HepG2 (cell line): ENCODE data around the gene DCC. TPM values are rescaled to one million over a fixed set of nuclear protein-coding genes. Genes with fewer than 3 reads are reported as not detected.

Experiments
- ATAC-seq: fragments of 200-7000 bp; cut with Tn5 transposase; 3 replicates; pipeline ENCODE4 v1.9.1; 2020; ENCODE audit warnings: mild to moderate bottlenecking, moderate library complexity
- BruUV-seq: library from RNA; stranded (reverse); fragments of 400-500 nt; replicated peaks from 2 replicates; lab custom pipeline; 2021; lab: Mats Ljungman, UMichigan
- CTCF ChIA-PET: fragments of 300-600 bp; formaldehyde crosslinking; extraction: SDS; loops from one replicate; lab custom pipeline; 2021; ENCODE audit warnings: low total read pairs, inconsistent platforms, low intra/inter-chr PET ratio; lab: Yijun Ruan, JAX
- POLR2A ChIA-PET: fragments of 350-600 bp; sonication (Branson Sonifier 250); formaldehyde crosslinking; loops from one replicate; lab custom pipeline; 2020; ENCODE audit warnings: antibody characterized with exemption, inconsistent platforms; lab: Yijun Ruan, JAX
- DNase-seq: peaks from one replicate; pipeline ENCODE4 v3.0.0-alpha.2; 2015; ENCODE audit warnings: low spot score
- FAIRE-seq: peaks from 3 replicates; lab custom pipeline; 2011; peaks lifted over from hg19 to GRCh38; lab: Jason Lieb, UNC
- H2AFZ ChIP-seq: one replicate; pipeline ENCODE4 v1.6.1; 2011; ENCODE audit warnings: low read length, inconsistent platforms
- H3K27ac ChIP-seq: fragments of 300-600 bp; 3 replicates; pipeline ENCODE4 v1.8.0; 2011; ENCODE audit warnings: mixed run types, mild to moderate bottlenecking, mixed read lengths, low read length, inconsistent platforms; ENCODE audit not compliant: insufficient read depth; ENCODE audit errors: extremely low read length
- H3K27me3 ChIP-seq, 2 experiments: fragments of 200-600 bp in 1 of 2; 2 replicates in 1 of 2; 3 replicates in 1 of 2; pipeline versions ENCODE4 v1.6.0 to v1.8.0; 2011; ENCODE audit warnings: low read length in 2 of 2, mild to moderate bottlenecking in 2 of 2, moderate library complexity in 2 of 2, inconsistent platforms in 1 of 2; ENCODE audit not compliant: insufficient read depth in 2 of 2, control insufficient read depth in 1 of 2
- H3K36me3 ChIP-seq, 2 experiments: fragments of 200-600 bp in 1 of 2; replicated peaks in 1 of 2; 2 replicates in 1 of 2; 3 replicates in 1 of 2; pipeline versions ENCODE4 v1.5.1 to v1.8.0; 2011; ENCODE audit warnings: low read length in 2 of 2, inconsistent platforms in 1 of 2; ENCODE audit not compliant: insufficient read depth in 2 of 2, control insufficient read depth in 1 of 2
- H3K4me1 ChIP-seq: 2 replicates; pipeline ENCODE4 v1.5.1; 2012; ENCODE audit warnings: low read length, inconsistent platforms; ENCODE audit not compliant: insufficient read depth
- H3K4me2 ChIP-seq: 2 replicates; pipeline ENCODE4 v1.6.0; 2011; ENCODE audit warnings: low read depth, low read length, inconsistent platforms
- H3K4me3 ChIP-seq, 3 experiments: fragments of 200-600 bp in 1 of 3; sonication (generic), shearing (Covaris generic) in 1 of 3; replicated peaks in 1 of 3; 2 replicates each; pipeline ENCODE4 v1.5.1; 2011 to 2016; ENCODE audit warnings: low read length in 3 of 3, inconsistent platforms in 2 of 3, low read depth in 2 of 3, mild to moderate bottlenecking in 2 of 3, control low read depth in 1 of 3, mixed read lengths in 1 of 3; ENCODE audit not compliant: insufficient read depth in 1 of 3
- H3K79me2 ChIP-seq: one replicate; pipeline ENCODE4 v1.6.1; 2011; ENCODE audit warnings: low read length, inconsistent platforms; ENCODE audit not compliant: insufficient read depth
- H3K9ac ChIP-seq: 2 replicates; pipeline ENCODE4 v1.6.0; 2011; ENCODE audit warnings: mild to moderate bottlenecking, low read depth, low read length, inconsistent platforms; ENCODE audit not compliant: insufficient read depth
- H3K9me3 ChIP-seq: 2 replicates; pipeline ENCODE4 v1.5.1; 2012; ENCODE audit warnings: mild to moderate bottlenecking, low read length
- H4K20me1 ChIP-seq: 2 replicates; pipeline ENCODE4 v1.6.0; 2011; ENCODE audit warnings: inconsistent platforms, mild to moderate bottlenecking, low read length, moderate library complexity; ENCODE audit not compliant: insufficient read depth
- CSRNP1 ChIP-seq: sonication (generic); formaldehyde crosslinking; IDR thresholded peaks from 2 replicates; pipeline ENCODE4 v1.8.1; 2023; ENCODE audit warnings: mild to moderate bottlenecking, missing genetic modification reagents
- ELF1 ChIP-seq: sonication (generic); formaldehyde crosslinking; IDR thresholded peaks from 2 replicates; pipeline ENCODE4 v1.4.0; 2020; ENCODE audit warnings: missing genetic modification reagents
- FOXK2 ChIP-seq: fragments of 450-650 bp; IDR thresholded peaks from 2 replicates; pipeline ENCODE4 v1.6.1; 2016
- HOMEZ ChIP-seq: IDR thresholded peaks from 2 replicates; pipeline ENCODE4 v1.6.1; 2016; ENCODE audit warnings: low read depth
- MIXL1 ChIP-seq: IDR thresholded peaks from 2 replicates; pipeline ENCODE4 v1.6.1; 2016
- MTA1 ChIP-seq: sonication (generic); formaldehyde crosslinking; IDR thresholded peaks from 2 replicates; pipeline ENCODE4 v1.4.0; 2020; ENCODE audit warnings: missing genetic modification reagents, mild to moderate bottlenecking, borderline replicate concordance
- ZNF10 ChIP-seq: sonication (generic); formaldehyde crosslinking; IDR thresholded peaks from 2 replicates; pipeline ENCODE4 v1.4.0; 2020; ENCODE audit warnings: mild to moderate bottlenecking, low read depth, missing genetic modification reagents, borderline replicate concordance
- ZNF235 ChIP-seq: sonication (generic); formaldehyde crosslinking; IDR thresholded peaks from 2 replicates; pipeline ENCODE4 v1.8.1; 2023; ENCODE audit warnings: mild to moderate bottlenecking, missing genetic modification reagents, borderline replicate concordance
- ZNF326 ChIP-seq: sonication (generic); formaldehyde crosslinking; IDR thresholded peaks from 2 replicates; pipeline ENCODE4 v1.4.0; 2020; ENCODE audit warnings: missing genetic modification reagents, borderline replicate concordance
- ZNF713 ChIP-seq: sonication (generic); formaldehyde crosslinking; IDR thresholded peaks from 2 replicates; pipeline ENCODE4 v1.4.0; 2020; ENCODE audit warnings: mild to moderate bottlenecking, missing genetic modification reagents
- ZNF841 ChIP-seq: sonication (generic); formaldehyde crosslinking; IDR thresholded peaks from 2 replicates; pipeline ENCODE4 v1.8.1; 2023; ENCODE audit warnings: missing genetic modification reagents, borderline replicate concordance
- in situ Hi-C: cut with HindIII; loops from 2 replicates; pipeline ENCODE4 v1.10.0; 2017; ENCODE audit warnings: low pct_unique_long_range_greater_than_20kb; ENCODE audit not compliant: extremely low pct_ligation_motif_present
- intact Hi-C: fragments of 100-400 bp; cut with micrococcal nuclease; formaldehyde crosslinking; loops from one replicate; pipeline ENCODE4 v1.10.0; 2022; ENCODE audit not compliant: unreplicated experiment
- polyA plus RNA-seq, 8 experiments: library from polyadenylated mRNA; depleted of rRNA in 3 of 8; stranded (reverse) in 7 of 8; unstranded in 1 of 8; fragments of >200 nt; fragmentation: Illumina TruSeq in 4 of 8; extraction: Trizol in 4 of 8; gene quantifications; 2 replicates each; pipeline versions ENCODE4 v1.2.1 to v1.2.3, GENCODE V29; 2011 to 2016; ENCODE audit warnings: low read depth in 4 of 8, missing spikeins in 1 of 8, mixed read lengths in 1 of 8; ENCODE audit not compliant: insufficient read depth in 1 of 8
- total RNA-seq, 5 experiments: library from RNA; depleted of rRNA; stranded (reverse); fragments of >200 nt; fragmentation: Illumina TruSeq; extraction: Trizol; gene quantifications; 2 replicates each; pipeline ENCODE4 v1.2.3, GENCODE V29; 2016; ENCODE audit warnings: low read depth in 1 of 5
- TF ChIP-seq, protein P1 (sequence below): IDR thresholded peaks from 2 replicates; pipeline ENCODE4 v1.6.1; 2016; ENCODE audit warnings: missing compliant biosample characterization, missing genetic modification reagents, borderline replicate concordance

Gene DCC
- total and polyA plus RNA-seq, 2 of the 13 experiments (the other 11 are each of a cell fraction or from before 2014, with no cell fraction given), result not detected

DNA sequence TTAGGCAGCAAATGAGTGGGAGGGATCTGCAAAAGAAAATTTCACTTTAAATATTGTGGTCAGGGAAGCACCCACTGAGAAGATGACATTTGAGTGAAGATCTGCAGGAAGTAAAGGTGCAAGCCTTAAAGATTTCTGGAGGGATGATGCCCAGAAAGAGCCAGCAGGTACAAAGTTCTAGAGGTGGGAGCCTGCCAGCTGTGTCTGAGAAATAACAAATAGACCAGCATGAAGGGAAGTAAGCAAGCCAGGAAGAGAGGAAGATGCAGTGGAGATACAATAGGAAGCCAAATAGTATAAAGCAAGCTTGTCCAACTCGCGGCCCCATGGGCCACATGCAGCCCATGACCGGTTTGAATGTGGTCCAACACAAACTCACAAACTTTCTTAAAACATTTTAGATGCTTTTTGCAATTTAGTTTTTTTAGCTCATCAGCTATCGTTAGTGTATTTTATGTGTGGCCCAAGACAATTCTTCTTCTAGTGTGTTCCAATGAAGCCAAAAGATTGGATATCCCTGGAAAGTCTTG, 489.9 kb downstream of the DCC start (continued):
- TF ChIP-seq ZNF235 (CRISPR knock-in tag) (no peak), MIXL1 (CRISPR knock-in tag) (no peak), FOXK2 (no peak)

GRCh38 chr18:52844323-52844722, 504.3 kb downstream of the DCC start:
- H3K4me2 ChIP-seq, result no peak overlapping the region
- no peak overlapping the region for H2AFZ ChIP-seq
- BruUV-seq, result no TSS peak
- in situ Hi-C loops (no loop called here), intact Hi-C loops (no loop called here)
- no peak overlapping the region for H3K9ac ChIP-seq
- no peak for TF ChIP-seq ELF1 (CRISPR knock-in tag)
- TF ChIP-seq ZNF841 (CRISPR knock-in tag), result no peak
- no peak for TF ChIP-seq ZNF713 (CRISPR knock-in tag)
- no peak for TF ChIP-seq ZNF326 (CRISPR knock-in tag)
- TF ChIP-seq, protein P1, sequence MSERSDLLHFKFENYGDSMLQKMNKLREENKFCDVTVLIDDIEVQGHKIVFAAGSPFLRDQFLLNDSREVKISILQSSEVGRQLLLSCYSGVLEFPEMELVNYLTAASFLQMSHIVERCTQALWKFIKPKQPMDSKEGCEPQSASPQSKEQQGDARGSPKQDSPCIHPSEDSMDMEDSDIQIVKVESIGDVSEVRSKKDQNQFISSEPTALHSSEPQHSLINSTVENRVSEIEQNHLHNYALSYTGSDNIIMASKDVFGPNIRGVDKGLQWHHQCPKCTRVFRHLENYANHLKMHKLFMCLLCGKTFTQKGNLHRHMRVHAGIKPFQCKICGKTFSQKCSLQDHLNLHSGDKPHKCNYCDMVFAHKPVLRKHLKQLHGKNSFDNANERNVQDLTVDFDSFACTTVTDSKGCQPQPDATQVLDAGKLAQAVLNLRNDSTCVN (CRISPR knock-in tag), result no peak
- no peak for TF ChIP-seq HOMEZ (CRISPR knock-in tag)
- TF ChIP-seq ZNF10 (CRISPR knock-in tag), result no peak
- TF ChIP-seq MTA1 (CRISPR knock-in tag), result no peak
- TF ChIP-seq CSRNP1 (CRISPR knock-in tag), result no peak
- ATAC-seq (no peak), DNase-seq (no peak), FAIRE-seq (no peak)
- no peaks in the 10 kb centered on the region; a peak in 1 of 5 replicates for H3K27me3 ChIP-seq
- no peaks in the 10 kb centered on the region for H4K20me1 ChIP-seq
- no peak overlapping the region for H3K27ac ChIP-seq
- CTCF ChIA-PET, result no interaction called here
- POLR2A ChIA-PET, result no interaction called here
- no peak overlapping the region for H3K4me3 ChIP-seq
- no peaks in the 10 kb centered on the region for H3K36me3 ChIP-seq
- H3K9me3 ChIP-seq, result peaks cover 75% of the 10 kb centered on the region
- H3K4me1 ChIP-seq, result no peaks in the 10 kb centered on the region
- no peaks in the 10 kb centered on the region for H3K79me2 ChIP-seq
